GM18502 (cell line): ENCODE data around the gene TRMT61A.

ENCODE experiments used
- ATAC-seq: cut with Tn5 transposase; IDR thresholded peaks from one replicate; pipeline ENCODE4 v1.9.1; 2021; ENCODE audit warnings: mild to moderate bottlenecking; ENCODE audit not compliant: unreplicated experiment, poor library complexity

Gene TRMT61A

DNA sequence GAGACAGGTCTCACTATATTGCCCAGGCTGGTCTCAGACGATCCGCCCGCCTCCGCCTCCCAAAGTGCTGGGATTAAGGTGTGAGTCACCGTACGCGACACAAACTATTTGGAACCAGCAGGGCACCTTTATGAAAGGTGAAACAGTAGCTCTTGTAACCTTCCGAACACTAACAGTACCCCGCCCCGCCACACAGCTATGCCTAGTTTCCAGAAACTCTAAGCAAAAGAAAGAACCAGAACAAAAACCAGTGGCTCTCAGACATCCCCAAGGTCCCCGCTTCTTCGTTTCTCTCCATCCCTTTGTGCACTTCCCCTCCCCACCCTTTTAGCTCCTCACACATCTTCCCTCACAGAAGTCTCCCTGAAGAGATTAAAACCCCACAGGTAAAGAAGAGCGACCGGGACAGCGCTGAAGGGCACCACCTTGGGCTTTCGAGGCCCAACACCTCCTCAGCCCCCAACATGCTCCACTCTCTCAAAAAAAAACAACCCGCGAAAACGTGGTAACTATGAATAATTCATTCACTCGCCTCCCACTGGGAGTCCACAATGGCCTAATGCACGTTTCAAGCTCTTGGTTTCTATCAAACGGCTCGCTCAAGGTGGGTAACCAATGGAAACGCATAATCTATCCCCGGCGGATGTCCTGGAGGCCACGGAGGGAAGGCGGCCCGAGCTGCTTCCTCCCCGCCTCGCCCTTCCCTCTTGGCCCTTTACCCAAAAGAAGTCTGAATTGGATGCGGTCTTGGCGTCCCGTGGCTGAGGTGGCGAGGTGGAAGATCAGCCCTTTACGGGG is 32.6 kb downstream of the TRMT61A start:
- ATAC-seq, result peak; percentile 15

DNA sequence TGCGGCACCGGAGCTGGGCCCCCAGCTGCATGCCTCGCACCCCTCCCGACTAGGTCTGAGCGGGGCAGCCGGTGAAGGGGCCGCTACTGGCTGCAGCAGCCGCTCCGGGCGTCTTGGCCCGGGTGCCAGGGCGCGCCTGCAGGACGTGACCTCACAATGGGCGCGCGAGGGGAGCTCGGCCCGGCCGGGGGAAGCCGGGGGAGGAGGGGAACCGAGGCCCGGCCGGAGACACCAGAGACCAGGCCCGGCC is 33.1 kb downstream of the TRMT61A start:
- peak; percentile 36 for ATAC-seq

DNA sequence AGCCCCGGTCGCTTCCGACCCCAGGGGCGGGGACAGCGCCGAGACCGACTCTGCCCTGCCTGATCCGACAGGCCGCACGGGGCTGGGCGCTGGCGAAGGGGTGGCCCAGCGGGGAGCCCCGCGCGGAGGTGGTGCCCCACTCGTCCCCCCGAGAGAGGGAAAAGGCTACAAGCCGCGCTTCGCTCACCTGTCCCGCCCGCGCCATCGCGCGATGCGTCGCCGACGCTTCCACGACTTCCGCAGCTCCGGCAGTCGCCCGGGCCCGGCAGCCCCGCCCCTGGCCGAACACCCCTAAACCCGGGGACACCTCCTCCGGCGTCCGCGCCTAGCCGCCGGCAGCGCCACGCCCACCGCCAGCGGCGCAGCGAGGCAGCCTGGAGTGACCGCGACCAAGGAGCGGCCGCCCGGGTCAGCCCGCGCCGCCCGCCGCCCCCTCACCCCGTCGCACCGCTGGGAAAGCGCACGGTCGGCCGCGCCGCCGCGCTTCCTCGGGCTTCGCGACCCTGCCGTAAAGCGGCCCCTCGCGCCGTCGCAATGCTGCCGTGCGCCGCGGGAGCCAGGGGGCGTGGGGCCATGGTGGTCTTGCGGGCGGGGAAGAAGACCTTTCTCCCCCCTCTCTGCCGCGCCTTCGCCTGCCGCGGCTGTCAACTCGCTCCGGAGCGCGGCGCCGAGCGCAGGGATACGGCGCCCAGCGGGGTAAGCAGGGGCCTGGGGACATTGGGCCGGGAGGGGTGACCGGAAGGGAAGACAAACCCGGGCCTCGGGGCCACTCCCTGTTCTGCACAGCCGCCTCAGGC is 33.6 kb downstream of the TRMT61A start, which contains the start of the genes BAG5 and COA8:
Gene BAG5 (minus strand): TSS at position 229 of the 797 bp plus-strand sequence. CDS start 1,493 bp downstream, outside the sequence.
Gene COA8 (plus strand): TSS at position 532 of the 797 bp plus-strand sequence. CDS start 42 bp downstream, at position 574.
- ATAC-seq, result peak; percentile 77

DNA sequence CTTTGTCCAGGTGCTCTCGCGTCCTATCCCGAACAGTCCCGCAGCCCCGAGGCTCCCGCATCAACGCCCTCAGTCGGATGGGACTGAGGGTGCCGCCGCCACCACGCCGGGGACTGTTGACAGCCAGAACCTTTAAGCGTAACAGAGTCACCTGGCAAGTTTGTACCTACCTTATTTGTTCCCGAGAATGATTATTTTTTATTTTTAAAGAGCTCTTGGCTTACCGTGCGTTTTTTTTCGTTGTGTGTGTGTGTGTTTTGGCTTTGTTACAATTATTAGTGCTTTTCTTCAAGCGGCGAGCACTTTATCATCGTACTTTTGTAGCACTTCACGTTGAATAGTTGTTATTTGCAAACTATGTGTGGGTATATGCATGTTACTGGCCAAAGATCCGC is 34.2 kb downstream of the TRMT61A start:
- ATAC-seq, result no peak

DNA sequence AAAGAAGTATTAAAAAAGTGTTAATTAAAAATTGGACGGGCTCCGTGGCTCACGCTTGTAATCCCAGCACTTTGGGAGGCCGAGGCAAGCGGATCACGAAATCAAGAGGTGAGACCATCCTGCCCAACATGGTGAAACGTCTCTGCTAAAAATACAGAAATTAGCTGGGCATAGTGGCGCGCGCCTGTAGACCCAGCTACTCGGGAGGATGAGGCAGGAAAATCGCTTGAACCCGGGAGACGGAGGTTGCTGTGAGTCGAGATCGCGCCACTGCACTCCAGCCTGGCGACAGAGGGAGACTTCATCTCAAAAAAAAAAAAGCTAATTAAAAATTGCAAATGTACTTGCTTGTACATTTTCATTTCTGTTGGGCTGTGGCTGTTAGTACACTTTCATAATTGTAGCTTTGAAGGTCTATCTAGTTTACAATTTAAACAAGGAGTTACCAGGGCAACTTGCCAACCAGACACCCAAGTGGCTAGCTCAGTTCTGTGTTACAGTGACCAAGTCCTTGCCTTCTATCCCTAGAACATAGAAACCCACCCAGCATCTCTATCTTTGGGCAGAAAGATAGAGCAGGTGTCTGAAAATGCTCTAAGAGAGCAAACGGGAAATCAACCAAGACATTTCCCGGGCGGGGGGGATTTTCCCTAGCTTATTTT is 35.0 kb downstream of the TRMT61A start:
- no peak for ATAC-seq

DNA sequence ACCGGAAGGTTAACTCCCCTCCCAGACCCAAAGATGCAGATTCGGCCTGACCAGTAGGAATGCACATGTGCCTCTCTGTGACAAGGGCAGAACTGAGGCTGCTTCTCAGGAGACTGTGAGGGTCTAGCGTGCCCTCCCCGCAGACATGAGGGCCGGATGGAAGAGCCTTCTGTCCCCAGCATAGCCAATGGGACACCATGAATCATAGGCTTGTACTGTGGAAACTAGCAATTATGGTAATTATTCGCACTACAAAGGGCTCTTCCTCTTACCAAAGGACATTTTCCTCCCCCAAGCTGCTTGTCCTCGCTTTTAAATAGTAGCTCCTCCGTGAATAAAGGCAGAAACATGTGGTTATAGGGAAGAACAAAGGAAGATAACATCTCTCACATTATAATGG is 40.0 kb downstream of the TRMT61A start:
- ATAC-seq, result no peak

DNA sequence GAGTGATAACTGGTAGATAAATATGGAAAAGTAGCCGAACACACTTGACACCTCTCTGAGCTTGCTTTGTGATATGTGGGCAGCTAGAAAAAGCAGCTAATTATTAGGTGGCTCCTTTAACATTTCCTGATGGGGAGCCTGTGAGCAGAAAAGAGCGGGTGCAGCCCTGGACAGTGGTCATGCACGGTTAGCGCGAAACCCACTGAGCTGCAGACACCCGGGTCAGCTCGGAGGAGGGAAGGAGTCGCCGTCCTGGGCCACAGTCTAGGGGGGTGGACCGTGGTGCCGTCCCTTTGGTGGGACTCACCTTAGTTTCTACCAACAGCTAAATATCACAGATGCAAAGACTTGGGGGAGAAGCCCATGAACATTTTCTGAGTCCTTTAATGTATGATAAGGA is 40.4 kb downstream of the TRMT61A start:
- ATAC-seq, result no peak

DNA sequence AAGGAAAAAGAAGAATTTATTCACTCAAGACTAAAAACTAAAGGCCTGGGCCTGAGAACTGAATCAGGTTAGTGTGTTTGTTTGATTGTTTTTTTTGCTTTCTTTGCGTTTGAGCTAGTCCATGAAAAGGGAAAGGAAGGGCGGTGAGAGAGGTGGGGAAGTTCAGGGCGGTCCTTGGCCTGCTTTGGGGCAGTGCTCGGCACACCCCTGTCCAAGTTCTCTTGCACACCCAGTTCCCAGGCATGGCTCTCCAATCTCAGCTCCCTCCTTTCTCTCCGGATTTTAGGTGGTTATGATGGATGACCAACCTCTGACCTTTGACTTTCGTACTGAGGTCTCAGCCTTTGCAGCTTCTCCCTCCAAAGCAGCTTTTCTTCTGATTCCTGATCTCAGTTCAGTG is 45.1 kb downstream of the TRMT61A start:
- no peak for ATAC-seq

DNA sequence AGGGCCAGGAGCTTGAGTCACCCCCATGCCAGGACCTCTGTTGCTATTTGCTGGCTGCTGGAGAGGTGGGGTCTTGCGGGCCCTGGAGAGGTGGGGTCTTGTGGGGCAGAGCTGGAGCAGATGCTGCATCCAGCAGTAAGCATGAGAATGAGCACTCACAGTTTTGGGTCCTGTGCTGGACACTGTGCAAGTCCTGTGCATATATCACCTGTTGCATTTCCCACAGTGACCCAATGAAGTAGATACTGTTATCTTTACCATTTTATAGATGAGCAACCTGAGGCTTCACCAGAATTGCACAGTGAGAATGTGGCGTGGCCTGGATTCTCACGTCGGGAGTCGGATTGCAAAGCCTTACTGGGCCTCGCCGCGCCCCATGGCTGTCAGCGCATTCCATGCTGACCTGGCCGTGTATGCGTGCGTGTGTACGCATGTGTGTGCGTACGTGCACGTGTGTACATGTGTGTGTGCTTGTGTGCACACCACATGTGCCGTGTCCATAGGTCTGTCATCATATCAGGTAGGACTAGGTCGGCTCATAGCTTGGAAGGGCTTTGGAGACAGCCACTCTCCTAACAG is 45.8 kb downstream of the TRMT61A start:
- no peak for ATAC-seq

DNA sequence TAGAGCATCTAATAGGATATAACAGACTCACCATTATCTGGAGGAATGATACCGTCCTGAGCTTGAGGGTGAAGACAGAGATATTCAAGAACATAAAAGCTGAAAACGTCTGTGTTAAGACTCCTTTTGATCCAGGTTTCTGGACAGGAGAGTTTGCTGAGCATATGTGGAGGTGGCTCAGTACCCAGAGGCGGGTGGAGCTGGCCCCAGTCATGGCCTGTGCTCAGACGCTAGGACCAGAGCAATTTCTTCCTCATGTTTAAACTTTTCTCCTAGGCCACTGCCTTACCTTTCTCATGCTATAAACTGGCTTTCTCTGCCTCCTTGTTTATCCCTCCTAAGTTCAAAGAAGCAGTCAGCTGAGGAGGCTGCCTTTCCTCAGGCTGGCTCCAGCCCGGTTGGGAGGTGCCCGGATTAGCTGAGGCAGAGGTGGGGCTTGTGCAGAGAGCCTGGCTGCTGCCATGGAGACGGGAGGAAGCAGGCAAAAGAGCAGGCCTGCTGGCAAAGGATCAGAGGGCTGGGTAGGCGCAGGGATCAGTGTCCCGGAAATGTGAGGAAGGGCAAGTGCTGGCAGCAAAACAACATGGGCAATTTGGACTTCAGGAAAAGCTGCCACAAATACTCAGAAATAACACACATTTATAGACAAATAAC is 47.5 kb downstream of the TRMT61A start:
- no peak for ATAC-seq

DNA sequence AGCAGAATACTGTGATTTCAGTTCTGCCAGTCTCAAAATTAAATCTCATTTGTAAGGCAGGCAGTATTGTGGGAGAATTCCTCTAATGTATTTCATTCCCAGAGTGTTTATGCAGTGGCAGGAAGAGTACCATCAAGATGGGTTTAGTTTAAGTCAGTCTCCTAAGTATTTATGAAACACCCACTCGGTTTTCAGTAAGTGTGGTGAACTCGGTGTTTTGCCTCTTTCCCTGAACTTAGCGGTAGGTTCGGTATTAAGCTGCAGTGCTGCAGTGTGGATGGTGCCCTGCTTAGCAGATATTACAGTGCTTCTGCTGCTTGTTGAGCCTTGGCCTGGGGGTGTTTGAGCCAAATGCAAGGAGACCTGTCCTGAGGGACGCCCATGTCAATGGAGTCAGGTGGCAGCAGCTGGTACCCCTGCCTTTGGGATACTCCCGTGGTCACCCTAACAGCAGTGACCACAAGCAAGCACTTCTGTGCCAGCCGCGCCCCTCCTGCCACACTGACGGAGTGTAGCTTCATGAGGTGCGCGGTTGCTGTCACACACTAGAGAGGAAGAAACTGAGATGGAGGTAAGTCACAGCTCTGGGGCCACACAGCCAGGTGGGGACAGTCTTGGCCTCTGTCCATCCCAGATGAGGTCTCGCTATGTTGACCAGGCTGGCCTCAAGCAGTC is 49.5 kb downstream of the TRMT61A start:
- no peak for ATAC-seq

DNA sequence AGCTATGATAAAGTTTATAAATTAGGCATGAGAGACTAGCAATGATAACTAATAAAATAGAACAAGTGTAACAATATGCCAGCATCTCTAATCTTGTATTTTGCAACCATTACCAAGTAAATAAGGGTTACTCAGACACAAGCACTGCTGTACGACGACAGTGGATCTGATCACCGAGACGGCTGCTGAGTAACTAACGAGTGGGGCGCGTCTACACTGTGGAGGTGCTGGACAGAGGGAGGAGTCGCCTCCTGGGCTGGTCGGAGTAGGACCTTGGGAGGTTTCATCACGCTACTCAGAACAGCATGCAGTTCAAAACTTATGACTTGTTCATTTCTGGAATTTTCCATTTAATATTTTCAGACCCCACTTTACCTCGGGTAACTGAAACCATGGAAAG is 52.2 kb downstream of the TRMT61A start:
- ATAC-seq, result no peak

DNA sequence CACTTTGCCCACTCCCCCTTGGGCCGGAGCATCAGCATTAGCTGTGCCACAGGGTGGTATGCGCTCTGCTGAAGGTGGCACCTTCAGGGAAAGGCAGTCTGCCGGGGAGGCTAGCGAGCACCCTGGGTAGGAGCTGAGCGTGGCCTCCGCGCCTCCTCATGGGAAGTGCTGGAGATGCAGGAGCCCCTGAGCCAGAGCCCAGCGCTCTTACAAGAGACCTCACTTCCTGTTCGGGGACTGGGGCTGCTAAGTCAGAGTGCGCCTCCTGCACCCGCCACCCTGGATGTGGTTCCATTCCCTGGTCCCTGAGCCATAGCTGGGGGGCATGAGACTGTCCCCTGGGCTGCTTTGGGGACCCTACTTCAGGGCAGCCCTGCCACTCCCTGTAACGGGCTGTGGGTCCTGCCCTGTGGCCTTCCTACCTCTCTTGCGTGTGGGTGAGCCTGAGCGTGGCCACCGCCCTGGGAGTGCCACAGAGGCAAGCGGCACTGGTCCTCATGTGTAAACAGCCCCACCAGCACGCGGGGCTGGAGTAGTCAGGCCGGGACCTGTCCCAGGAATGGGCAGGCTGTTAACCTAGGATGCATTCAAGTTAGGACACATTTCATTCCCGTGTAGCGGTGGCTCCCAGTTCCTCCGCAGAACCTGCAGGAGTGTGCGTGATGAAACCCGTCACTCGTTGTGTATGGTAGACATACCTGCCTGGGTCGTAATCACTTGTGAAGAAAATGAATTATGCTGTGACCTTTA is 53.1 kb downstream of the TRMT61A start:
- no peak for ATAC-seq

DNA sequence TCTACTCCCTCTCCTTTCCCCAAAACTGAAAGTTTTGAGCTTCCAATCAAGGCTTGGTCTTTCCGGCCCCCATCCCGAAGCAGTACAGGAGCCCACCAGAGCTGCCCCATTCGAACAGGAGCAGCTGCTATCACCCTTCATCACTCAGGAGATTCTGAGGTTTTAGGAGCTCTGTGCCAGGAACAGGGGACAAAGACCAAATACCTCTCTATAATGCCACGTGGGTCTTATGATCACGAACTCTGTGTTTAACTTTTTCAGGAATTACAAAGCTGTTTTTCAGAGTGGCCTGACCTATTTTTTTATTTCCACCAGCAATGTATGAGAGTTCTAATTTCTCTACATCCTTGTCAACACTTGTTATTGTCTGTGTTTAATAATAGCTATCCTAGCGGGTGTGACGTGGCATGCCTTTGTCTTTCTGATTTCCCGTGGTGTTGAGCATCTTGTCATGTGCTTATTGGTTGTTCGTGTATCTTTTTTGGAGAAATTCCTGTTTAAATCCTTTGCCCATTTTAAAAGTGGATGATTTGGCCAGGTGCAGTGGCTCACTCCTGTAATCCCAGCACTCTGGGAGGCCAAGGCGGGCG is 55.4 kb downstream of the TRMT61A start:
- no peak for ATAC-seq
